Vagina (tissue), 2 donors: Measurements from ENCODE around the gene LMBRD2. TPM values are rescaled to one million over a fixed set of nuclear protein-coding genes. Genes with fewer than 3 reads are reported as not detected.

Experiments
- DNase-seq, 2 donors: peaks; one replicate each; pipeline ENCODE4 v3.0.0-alpha.2; 2017; ENCODE audit errors: extremely low spot score in 2 of 2
- H3K27ac ChIP-seq: fragments of 200-600 bp; sonication (generic); one replicate; pipeline ENCODE4 v1.5.1; 2019
- H3K27me3 ChIP-seq: fragments of 200-600 bp; sonication (generic); one replicate; pipeline ENCODE4 v1.5.1; 2019
- H3K36me3 ChIP-seq, 2 donors: fragments of 200-600 bp; sonication (generic); one replicate each; pipeline ENCODE4 v1.5.1; 2017 to 2019
- H3K4me1 ChIP-seq: fragments of 200-600 bp; sonication (generic); one replicate; pipeline ENCODE4 v1.5.1; 2019
- H3K4me3 ChIP-seq, 2 donors: fragments of 200-600 bp; sonication (generic); 1 replicate in 1 of 2; 2 replicates in 1 of 2; pipeline ENCODE4 v1.5.1; 2016 to 2019
- H3K9me3 ChIP-seq: fragments of 200-600 bp; sonication (generic); one replicate; pipeline ENCODE4 v1.5.1; 2019
- CTCF ChIP-seq, 3 experiments: fragments of 450-650 bp in 2 of 3; fragments of 200-600 bp in 1 of 3; sonication (generic) in 1 of 3; IDR thresholded peaks; one replicate each; pipeline ENCODE4 v1.5.1; 2017 to 2019; ENCODE audit warnings: antibody characterized with exemption in 3 of 3, mild to moderate bottlenecking in 2 of 3, moderate library complexity in 2 of 3
- POLR2A ChIP-seq, 2 donors: fragments of 450-650 bp; IDR thresholded peaks; one replicate each; pipeline ENCODE4 v1.6.1; 2017; ENCODE audit warnings: antibody characterized with exemption in 2 of 2, mild to moderate bottlenecking in 2 of 2, moderate library complexity in 2 of 2
- POLR2AphosphoS5 ChIP-seq, 2 donors: sonication (generic); formaldehyde crosslinking; IDR thresholded peaks; one replicate each; pipeline ENCODE4 v1.9.0; 2017; ENCODE audit warnings: antibody characterized with exemption in 2 of 2, mild to moderate bottlenecking in 2 of 2, low read depth in 1 of 2; ENCODE audit not compliant: insufficient read depth in 1 of 2
- intact Hi-C: fragments of 100-400 bp; cut with DNase I; formaldehyde crosslinking; loops from one replicate; pipeline ENCODE4 v1.15.1; 2023
- microRNA counts, 2 donors: library from miRNA; unstranded; fragments of <30 nt; microRNA quantifications; one replicate each; lab custom pipeline; 2016 to 2017
- microRNA-seq: library from miRNA; unstranded; fragments of <30 nt; microRNA quantifications from one replicate; pipeline ENCODE4, GENCODE V29; 2017; ENCODE audit warnings: borderline number of aligned reads, borderline replicate concordance
- small RNA-seq: library from RNA; depleted of rRNA; stranded (forward); fragments of <200 nt; gene quantifications from one replicate; pipeline ENCODE3, GENCODE V24; 2016
- total RNA-seq: library from RNA; depleted of rRNA; stranded (reverse); fragments of >200 nt; gene quantifications from one replicate; pipeline ENCODE4 v1.2.3, GENCODE V29; 2016

The LMBRD2 gene
- total RNA-seq, 1 donor from 2014 or later, result 5.6 TPM

GRCh38 chr5:36055984-36056383, 95.7 kb downstream of the LMBRD2 start:
- H3K36me3 ChIP-seq, result no peaks in the 10 kb centered on the region
- H3K4me3 ChIP-seq, result no peak overlapping the region
- TF ChIP-seq POLR2AphosphoS5 (IDR thresholded peaks at IDR 0.05; ENCODE audit: insufficient read depth in 1 of 2, low read depth in 1 of 2) (no peak), CTCF (IDR thresholded peaks at IDR 0.05) (no peak), POLR2A (IDR thresholded peaks at IDR 0.05) (no peak)
- no peak overlapping the region for H3K27ac ChIP-seq
- DNase-seq, result no peak
- H3K27me3 ChIP-seq, result no peaks in the 10 kb centered on the region
- H3K9me3 ChIP-seq, result no peaks in the 10 kb centered on the region
- peaks cover 6% of the 10 kb centered on the region for H3K4me1 ChIP-seq
- intact Hi-C loops, result no loop called here

GRCh38 chr5:36054647-36055046, 97.0 kb downstream of the LMBRD2 start:
- TF ChIP-seq CTCF (IDR thresholded peaks at IDR 0.05) (no peak), POLR2A (IDR thresholded peaks at IDR 0.05) (no peak), POLR2AphosphoS5 (IDR thresholded peaks at IDR 0.05; ENCODE audit: insufficient read depth in 1 of 2, low read depth in 1 of 2) (no peak)
- DNase-seq, result no peak
- intact Hi-C loops, result no loop called here

DNA sequence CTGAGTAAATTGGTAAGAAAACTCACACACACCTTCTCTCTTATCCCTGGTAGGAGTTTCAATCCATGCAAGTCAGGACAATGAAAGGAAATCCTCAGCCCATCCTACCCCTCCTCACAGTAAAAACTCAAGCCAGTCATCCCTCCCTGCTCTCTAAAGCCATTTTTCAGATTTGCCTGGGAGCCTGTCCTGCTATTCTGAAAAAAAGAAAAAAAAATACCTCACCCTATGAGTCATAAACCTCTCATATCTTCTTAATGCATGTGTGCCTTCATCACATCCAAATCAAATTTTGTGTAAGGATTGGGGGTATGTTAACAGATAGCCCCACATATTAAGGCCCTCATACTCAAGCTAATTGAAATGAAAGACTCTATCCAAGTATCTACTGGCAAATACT, 99.1 kb downstream of the LMBRD2 start:
- TF ChIP-seq POLR2AphosphoS5 (IDR thresholded peaks at IDR 0.05; ENCODE audit: insufficient read depth in 1 of 2, low read depth in 1 of 2) (no peak), POLR2A (IDR thresholded peaks at IDR 0.05) (no peak), CTCF (IDR thresholded peaks at IDR 0.05) (no peak)
- DNase-seq, result no peak
- Histone ChIP-seq H3K27me3 (no peaks in the 10 kb centered on the region), H3K4me1 (no peaks in the 10 kb centered on the region), H3K4me3 (no peak overlapping the region), H3K36me3 (no peaks in the 10 kb centered on the region), H3K27ac (no peak overlapping the region), H3K9me3 (no peaks in the 10 kb centered on the region)
- intact Hi-C loops, result no loop called here

More at GRCh38 chr5:36054647-36055046, 97.0 kb downstream of the LMBRD2 start:
- Histone ChIP-seq H3K27me3 (no peaks in the 10 kb centered on the region), H3K4me3 (no peak overlapping the region), H3K4me1 (no peaks in the 10 kb centered on the region), H3K9me3 (no peaks in the 10 kb centered on the region), H3K36me3 (no peaks in the 10 kb centered on the region), H3K27ac (no peak overlapping the region)

- H3K27me3 ChIP-seq, result no peaks in the 10 kb centered on the region
- no peaks in the 10 kb centered on the region for H3K9me3 ChIP-seq
- no peaks in the 10 kb centered on the region for H3K36me3 ChIP-seq
- no peak overlapping the region for H3K27ac ChIP-seq
- intact Hi-C loops, result no loop called here
- DNase-seq, result no peak
- H3K4me1 ChIP-seq, result no peaks in the 10 kb centered on the region
- TF ChIP-seq POLR2AphosphoS5 (IDR thresholded peaks at IDR 0.05; ENCODE audit: insufficient read depth in 1 of 2, low read depth in 1 of 2) (no peak), POLR2A (IDR thresholded peaks at IDR 0.05) (no peak), CTCF (IDR thresholded peaks at IDR 0.05) (no peak)
- no peak overlapping the region for H3K4me3 ChIP-seq
Observed at GRCh38 chr5:36049949-36050348, 101.7 kb downstream of the LMBRD2 start.

MicroRNAs within 50 kb of the gene (microRNA counts, 767-probe panel; counts per million panel counts)
- microRNA hsa-miR-580 (lab: Ali Mortazavi, UCI), result 238 to 261 counts per million in 2 donors

Small RNAs within 50 kb of the gene (microRNA-seq; reads per million reads assigned to microRNA genes)
- gene MIR580, result not detected

Small RNAs within 50 kb of the gene (small RNA-seq; reads per million reads assigned to genes)
- gene AC016612.1 (not detected), gene MIR580 (not detected), gene RNU6-1305P (not detected)

Other genes with a start within 250 kb of the LMBRD2 start
- not detected for gene CAPSL, start 213.3 kb downstream of the LMBRD2 start, total RNA-seq
- gene UGT3A1, start 160.5 kb downstream of the LMBRD2 start, total RNA-seq, result not detected
- gene UGT3A2, start 85.0 kb downstream of the LMBRD2 start, total RNA-seq, result not detected
- 12.0 TPM for gene SKP2, start 224 bp upstream of the LMBRD2 start, total RNA-seq
- 9.6 TPM for gene NADK2, start 90.0 kb upstream of the LMBRD2 start, total RNA-seq
- 3.2 TPM for gene RANBP3L, start 150.0 kb upstream of the LMBRD2 start, total RNA-seq